Ovary (tissue), 3 donors: ENCODE measurements around the gene CHAMP1.

Source experiments
- CTCF ChIP-seq, 3 donors: fragments of 450-650 bp in 2 of 3; fragments of 200-600 bp in 1 of 3; IDR thresholded peaks; one replicate each; pipeline versions ENCODE4 v1.5.1 to v1.8.0; 2016 to 2022; ENCODE audit warnings: antibody characterized with exemption in 3 of 3, mild to moderate bottlenecking in 1 of 3
- EP300 ChIP-seq: sonication (generic); formaldehyde crosslinking; IDR thresholded peaks from one replicate; pipeline ENCODE4 v1.6.1; 2017; ENCODE audit warnings: antibody characterized with exemption
- POLR2A ChIP-seq: fragments of 450-650 bp; IDR thresholded peaks from one replicate; pipeline ENCODE4 v1.6.1; 2017; ENCODE audit warnings: antibody characterized with exemption, mild to moderate bottlenecking, moderate library complexity
- donor health status: DM: no; HTN: no; CAD: no.

- TF ChIP-seq CTCF (IDR thresholded peaks at IDR 0.05) (no peak), POLR2A (peak; percentile 37), EP300 (no peak)
Observed at GRCh38 chr13:114281351-114282040, 32.8 kb upstream of the CHAMP1 start, which contains the start of gene UPF3A.
